OCI-LY1 (cell line): ENCODE results near the gene UGT1A10.
"Not testable (repeated sequence)": the region's sequence is repeated elsewhere in the genome, so short reads cannot be mapped to it uniquely, and the experiment has no call there.

Experiments
- H2AFZ ChIP-seq: fragments of 200-600 bp; sonication (generic), shearing (Covaris generic); 2 replicates; pipeline ENCODE4 v1.6.0; 2014; ENCODE audit warnings: antibody characterized with exemption, mild to moderate bottlenecking, low read length
- H3F3A ChIP-seq: fragments of 200-600 bp; sonication (generic), shearing (Covaris generic); 2 replicates; pipeline ENCODE4 v1.6.0; 2014; ENCODE audit warnings: mild to moderate bottlenecking, antibody characterized with exemption, low read length, moderate library complexity; ENCODE audit not compliant: insufficient read depth
- H3K27ac ChIP-seq: fragments of 200-600 bp; sonication (generic); 2 replicates; pipeline ENCODE4 v1.5.1; 2014; ENCODE audit warnings: low read length, mixed run types, mild to moderate bottlenecking, low read depth; ENCODE audit not compliant: poor library complexity, severe bottlenecking
- H3K27me3 ChIP-seq: fragments of 200-600 bp; sonication (generic); 2 replicates; pipeline ENCODE4 v1.6.0; 2014; ENCODE audit warnings: antibody characterized with exemption, mild to moderate bottlenecking, low read length, moderate library complexity; ENCODE audit not compliant: insufficient read depth
- H3K36me3 ChIP-seq: fragments of 200-600 bp; sonication (generic); 2 replicates; pipeline ENCODE4 v1.6.1; 2014; ENCODE audit warnings: mild to moderate bottlenecking, antibody characterized with exemption, low read length, moderate library complexity, mixed read lengths; ENCODE audit not compliant: insufficient read depth
- H3K4me1 ChIP-seq: fragments of 200-600 bp; sonication (generic); 2 replicates; pipeline ENCODE4 v1.5.1; 2014; ENCODE audit warnings: mild to moderate bottlenecking, low read length, moderate library complexity; ENCODE audit not compliant: insufficient read depth, severe bottlenecking
- H3K4me2 ChIP-seq: fragments of 200-600 bp; sonication (generic), shearing (Covaris generic); 2 replicates; pipeline ENCODE4 v1.6.1; 2014; ENCODE audit warnings: low read length
- H3K4me3 ChIP-seq: fragments of 200-600 bp; sonication (generic); 2 replicates; pipeline ENCODE4 v1.5.1; 2014; ENCODE audit warnings: low read length, low read depth, mild to moderate bottlenecking, mixed read lengths; ENCODE audit not compliant: poor library complexity, severe bottlenecking
- H3K79me2 ChIP-seq: fragments of 200-600 bp; shearing (Covaris generic); 2 replicates; pipeline ENCODE4 v1.6.1; 2016; ENCODE audit warnings: mixed run types, low read length, mixed read lengths; ENCODE audit not compliant: insufficient read depth
- H3K9ac ChIP-seq: fragments of 200-600 bp; sonication (generic), shearing (Covaris generic); 2 replicates; pipeline ENCODE4 v1.6.1; 2014; ENCODE audit warnings: mild to moderate bottlenecking, low read length, mixed read lengths
- H3K9me2 ChIP-seq: fragments of 200-600 bp; sonication (generic), shearing (Covaris generic); 2 replicates; pipeline ENCODE4 v1.6.1; 2014; ENCODE audit warnings: low read depth, mild to moderate bottlenecking, low read length, mixed read lengths
- H3K9me3 ChIP-seq: fragments of 200-600 bp; shearing (Covaris generic); 2 replicates; pipeline ENCODE4 v1.6.1; 2014; ENCODE audit warnings: low read length, mixed read lengths
- H4K20me1 ChIP-seq: fragments of 200-600 bp; sonication (generic), shearing (Covaris generic); 2 replicates; pipeline ENCODE4 v1.6.0; 2016; ENCODE audit warnings: mild to moderate bottlenecking, low read length; ENCODE audit not compliant: insufficient read depth
- CTCF ChIP-seq: fragments of 200-600 bp; sonication (generic), shearing (Covaris generic); IDR thresholded peaks from 2 replicates; pipeline ENCODE4 v1.5.1; 2017; ENCODE audit warnings: mild to moderate bottlenecking, antibody characterized with exemption, low read length, moderate library complexity, mixed read lengths
- EZH2 ChIP-seq: fragments of 200-600 bp; sonication (generic), shearing (Covaris generic); IDR thresholded peaks from 2 replicates; pipeline ENCODE4 v1.8.0; 2017; ENCODE audit warnings: borderline replicate concordance, mixed run types, mild to moderate bottlenecking, antibody characterized with exemption, low read length, moderate library complexity, mixed read lengths

The UGT1A10 gene

GRCh38 chr2:233746475-233747282 lies 110.4 kb downstream of the UGT1A10 start:
- no peaks in the 10 kb centered on the region for H3K4me1 ChIP-seq
- no peaks in the 10 kb centered on the region for H3K27me3 ChIP-seq
- no peaks in the 10 kb centered on the region for H3F3A ChIP-seq
- no peaks in the 10 kb centered on the region for H3K36me3 ChIP-seq
- H3K4me2 ChIP-seq, result no peak overlapping the region
- H3K27ac ChIP-seq, result no peak overlapping the region
- H3K9me2 ChIP-seq, result no peaks in the 10 kb centered on the region
- H3K79me2 ChIP-seq, result no peaks in the 10 kb centered on the region
- H3K9ac ChIP-seq, result no peak overlapping the region
- H3K4me3 ChIP-seq, result no peak overlapping the region
- TF ChIP-seq CTCF (no peak), EZH2 (no peak)
- H3K9me3 ChIP-seq, result no peaks in the 10 kb centered on the region
- no peaks in the 10 kb centered on the region for H4K20me1 ChIP-seq
- no peak overlapping the region for H2AFZ ChIP-seq

- Histone ChIP-seq H3K9me3 (no peaks in the 10 kb centered on the region), H3K4me3 (no peak overlapping the region), H3K4me1 (no peaks in the 10 kb centered on the region), H3K36me3 (no peaks in the 10 kb centered on the region), H3K4me2 (no peak overlapping the region), H2AFZ (no peak overlapping the region), H3K79me2 (no peaks in the 10 kb centered on the region), H3F3A (no peaks in the 10 kb centered on the region), H3K27ac (no peak overlapping the region), H4K20me1 (no peaks in the 10 kb centered on the region), H3K27me3 (no peaks in the 10 kb centered on the region), H3K9ac (no peak overlapping the region), H3K9me2 (no peaks in the 10 kb centered on the region)
- TF ChIP-seq EZH2, result no peak
- no peak for TF ChIP-seq CTCF
These were observed 111.0 kb downstream of the UGT1A10 start for GRCh38 chr2:233747283-233747544.

GRCh38 chr2:233750689-233751088 lies 114.4 kb downstream of the UGT1A10 start:
- H3K27me3 ChIP-seq, H3K4me1 ChIP-seq, H3K27ac ChIP-seq, H3K4me2 ChIP-seq, H4K20me1 ChIP-seq, H2AFZ ChIP-seq, H3K9me3 ChIP-seq, H3K9ac ChIP-seq, H3K9me2 ChIP-seq, H3K4me3 ChIP-seq, H3K36me3 ChIP-seq, H3F3A ChIP-seq, H3K79me2 ChIP-seq: not testable (repeated sequence)

- not testable (repeated sequence) for H3K9me3 ChIP-seq, H3K9ac ChIP-seq, H3K9me2 ChIP-seq, H2AFZ ChIP-seq, H3K27ac ChIP-seq, H3K4me2 ChIP-seq, H3K36me3 ChIP-seq, H3K79me2 ChIP-seq, H3K4me1 ChIP-seq, H3F3A ChIP-seq, H3K27me3 ChIP-seq, H3K4me3 ChIP-seq, H4K20me1 ChIP-seq
These were observed 115.2 kb downstream of the UGT1A10 start for GRCh38 chr2:233751212-233752009.
